GM12801 (cell line): ENCODE results near the gene SUPT16H.

ENCODE experiments used
- CTCF ChIP-seq: IDR thresholded peaks from one replicate; pipeline ENCODE4 v1.5.1; 2011; ENCODE audit warnings: control low read depth; ENCODE audit not compliant: insufficient read length; ENCODE audit errors: extremely low read depth

SUPT16H gene

DNA sequence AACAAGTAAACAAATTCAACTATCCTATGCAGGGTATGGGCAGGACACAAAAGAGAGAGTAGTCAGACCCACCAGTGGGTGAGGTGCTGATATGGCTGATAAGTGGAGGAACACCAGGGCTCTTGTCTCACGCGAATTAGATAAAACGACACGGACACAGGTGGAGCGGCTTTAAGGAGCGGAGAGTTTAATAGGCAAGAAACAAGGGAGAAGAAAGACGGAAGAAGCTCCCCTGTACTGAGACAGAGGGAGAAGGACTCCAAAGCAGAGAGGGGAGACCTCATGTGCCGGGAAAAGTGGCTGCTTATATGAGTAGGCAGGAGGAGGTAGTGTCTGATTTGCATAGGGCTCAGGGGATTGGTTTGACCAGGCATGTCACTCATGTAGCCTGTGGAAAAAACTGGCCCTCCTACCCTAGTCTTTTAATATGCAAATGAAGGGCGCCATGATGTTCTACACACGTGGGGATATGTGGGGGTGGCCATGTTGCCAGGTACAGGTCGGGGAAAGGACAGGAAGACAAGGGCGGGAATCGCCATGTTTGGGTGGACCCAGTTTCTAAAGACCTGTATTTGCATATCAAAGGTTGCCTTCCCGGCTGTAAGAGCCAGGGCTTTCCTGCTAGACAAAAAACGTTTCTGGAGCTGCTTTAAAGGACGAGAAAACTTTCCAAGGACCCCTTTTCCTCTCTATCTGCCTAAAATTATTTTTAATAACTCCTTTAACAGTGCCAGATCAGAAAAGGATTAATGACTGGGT is 75.2 kb downstream of the SUPT16H start:
- TF ChIP-seq CTCF: no peak

DNA sequence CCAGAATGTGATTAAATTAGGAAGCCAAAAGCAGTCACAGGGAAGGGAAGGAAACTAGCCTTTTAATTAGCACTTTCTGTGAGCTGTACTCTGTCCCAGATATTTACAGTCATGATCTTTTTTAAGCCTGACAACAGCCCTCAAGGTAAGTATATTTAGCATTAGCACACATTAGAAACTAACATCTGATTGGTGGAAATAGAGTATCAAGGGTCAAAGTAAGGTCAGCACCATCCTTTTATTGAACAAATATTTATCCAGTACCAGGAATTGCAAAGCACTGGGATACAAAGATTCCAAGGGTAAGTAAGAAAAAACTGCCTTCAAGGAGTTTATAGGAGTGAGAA is 75.7 kb downstream of the SUPT16H start:
- TF ChIP-seq CTCF: no peak

DNA sequence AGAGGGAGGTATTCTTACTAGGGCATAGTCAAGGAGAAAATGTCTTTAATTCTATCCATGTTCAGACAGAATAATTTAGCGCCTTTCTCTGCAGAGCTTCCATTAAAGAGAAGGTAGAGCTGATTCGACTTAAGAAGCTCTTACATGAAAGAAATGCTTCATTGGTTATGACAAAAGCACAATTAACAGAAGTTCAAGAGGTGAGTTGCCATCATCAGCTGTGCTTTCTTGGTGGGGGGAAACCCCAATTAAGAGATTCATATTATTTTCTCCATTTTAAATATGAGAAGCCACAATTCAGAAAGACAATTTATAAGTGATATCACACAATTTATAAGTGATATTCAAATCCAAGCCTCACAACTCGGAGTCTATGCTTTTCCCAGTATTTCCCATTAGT is 76.2 kb downstream of the SUPT16H start:
- TF ChIP-seq CTCF: no peak

DNA sequence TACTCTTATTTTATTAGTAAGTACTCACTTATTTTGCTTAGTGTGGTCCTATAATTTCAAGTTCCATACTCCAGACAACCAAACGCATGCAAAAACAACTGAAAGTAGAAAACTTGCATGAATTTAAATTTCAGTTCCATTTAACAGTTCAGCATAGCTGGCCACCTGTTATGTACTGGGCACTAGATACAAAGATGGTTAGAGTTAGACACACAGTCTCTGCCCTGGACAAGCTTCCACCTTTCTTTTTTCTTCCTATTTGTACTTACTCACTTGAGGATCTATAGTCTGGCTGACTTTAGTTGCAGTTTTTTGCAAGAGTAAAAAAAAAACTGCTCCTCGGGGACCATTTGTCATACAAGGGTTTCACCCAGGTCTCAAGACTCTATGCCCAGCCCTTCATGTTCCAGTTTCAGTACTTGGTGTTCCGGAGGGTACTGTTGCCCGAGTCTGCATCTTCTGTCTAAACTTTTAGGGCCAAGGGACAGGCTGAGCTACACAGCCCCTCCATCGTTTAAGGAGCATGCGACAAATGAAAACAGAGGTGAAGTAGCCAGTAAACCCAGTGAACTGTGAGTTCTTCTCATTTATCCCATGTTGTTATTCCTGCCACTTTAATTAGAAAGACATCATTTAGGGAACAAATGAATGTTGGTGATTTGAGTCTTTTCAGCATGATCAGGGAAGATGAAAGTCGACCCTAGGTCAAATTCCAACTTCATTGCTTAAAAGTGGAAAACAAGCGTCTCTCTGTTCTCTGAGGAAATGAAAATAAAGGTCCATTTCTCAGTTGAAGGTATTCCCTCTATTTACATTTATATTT is 81.6 kb downstream of the SUPT16H start:
- no peak for TF ChIP-seq CTCF
